ENCODE data around the gene GGT6. TPM values are rescaled to one million over a fixed set of nuclear protein-coding genes. Genes with fewer than 3 reads are reported as not detected.

GGT6 gene
- total RNA-seq, 4 donors from 2014 or later, result not detected

- no peaks in the 10 kb centered on the region for H3K9me3 ChIP-seq
- no peak for TF ChIP-seq CTCF (IDR thresholded peaks at IDR 0.05)
- TF ChIP-seq POLR2A (IDR thresholded peaks at IDR 0.05), result no peak
- TF ChIP-seq EP300 (IDR thresholded peaks at IDR 0.05), result no peak
- peaks cover 0 to 31% of the 10 kb centered on the region in 2 donors for H3K27me3 ChIP-seq
- no peaks in the 10 kb centered on the region for H3K36me3 ChIP-seq
- H3K4me3 ChIP-seq, result no peak overlapping the region
- 72 to 83% methylated on average over 8 of the region's 8 CpGs for WGBS, 2 donors
- H3K4me1 ChIP-seq, result no peaks in the 10 kb centered on the region
- H3K27ac ChIP-seq, result no peak overlapping the region
- no peak for DNase-seq (ENCODE audit: low spot score in 2 of 2)
Observed at GRCh38 chr17:4577386-4577993, 17.1 kb upstream of the GGT6 start.

- H3K9me3 ChIP-seq, result no peaks in the 10 kb centered on the region
- no peak for DNase-seq (ENCODE audit: low spot score in 2 of 2)
- no peaks in the 10 kb centered on the region for H3K4me1 ChIP-seq
- no peak overlapping the region for H3K4me3 ChIP-seq
- TF ChIP-seq EP300 (IDR thresholded peaks at IDR 0.05), result no peak
- TF ChIP-seq POLR2A (IDR thresholded peaks at IDR 0.05), result no peak
- TF ChIP-seq CTCF (IDR thresholded peaks at IDR 0.05), result no peak
- whole genome bisulfite sequencing, 2 donors, result 37 to 47% methylated on average over 11 to 15 of the region's 18 CpGs
- H3K27ac ChIP-seq, result no peak overlapping the region
- peaks cover 0 to 24% of the 10 kb centered on the region in 2 donors for H3K27me3 ChIP-seq
- no peaks in the 10 kb centered on the region for H3K36me3 ChIP-seq
Observed at GRCh38 chr17:4576729-4577322, 16.4 kb upstream of the GGT6 start.

GRCh38 chr17:4576161-4576558 lies 15.8 kb upstream of the GGT6 start:
- Histone ChIP-seq H3K9me3 (no peaks in the 10 kb centered on the region), H3K36me3 (no peaks in the 10 kb centered on the region), H3K27me3 (peaks cover 0 to 17% of the 10 kb centered on the region in 2 donors), H3K4me1 (no peaks in the 10 kb centered on the region), H3K27ac (no peak overlapping the region), H3K4me3 (no peak overlapping the region)
- TF ChIP-seq POLR2A (IDR thresholded peaks at IDR 0.05), result no peak
- no peak for TF ChIP-seq CTCF (IDR thresholded peaks at IDR 0.05)
- no peak for TF ChIP-seq EP300 (IDR thresholded peaks at IDR 0.05)
- 60% methylated on average over 6 of the region's 6 CpGs for WGBS, 2 donors
- no peak for DNase-seq (ENCODE audit: low spot score in 2 of 2)

- no peak for DNase-seq (ENCODE audit: low spot score in 2 of 2)
- Histone ChIP-seq H3K27ac (no peak overlapping the region), H3K27me3 (peaks cover 0 to 11% of the 10 kb centered on the region in 2 donors), H3K4me3 (no peak overlapping the region), H3K9me3 (no peaks in the 10 kb centered on the region), H3K36me3 (no peaks in the 10 kb centered on the region), H3K4me1 (no peaks in the 10 kb centered on the region)
- TF ChIP-seq POLR2A (IDR thresholded peaks at IDR 0.05) (no peak), CTCF (IDR thresholded peaks at IDR 0.05) (no peak), EP300 (IDR thresholded peaks at IDR 0.05) (no peak)
- 84 to 90% methylated on average over 9 of the region's 9 CpGs for WGBS, 2 donors
Observed at GRCh38 chr17:4574448-4575045, 14.2 kb upstream of the GGT6 start.

- 47 to 55% methylated on average over 5 to 7 of the region's 7 CpGs for WGBS, 2 donors
- no peaks in the 10 kb centered on the region for H3K9me3 ChIP-seq
- TF ChIP-seq EP300 (IDR thresholded peaks at IDR 0.05), result no peak
- no peak for TF ChIP-seq POLR2A (IDR thresholded peaks at IDR 0.05)
- TF ChIP-seq CTCF (IDR thresholded peaks at IDR 0.05), result no peak
- no peak overlapping the region for H3K27ac ChIP-seq
- H3K36me3 ChIP-seq, result no peaks in the 10 kb centered on the region
- no peak for DNase-seq (ENCODE audit: low spot score in 2 of 2)
- H3K4me3 ChIP-seq, result no peak overlapping the region
- no peaks in the 10 kb centered on the region for H3K4me1 ChIP-seq
- peaks cover 0 to 11% of the 10 kb centered on the region in 2 donors for H3K27me3 ChIP-seq
Observed at GRCh38 chr17:4573669-4574068, 13.3 kb upstream of the GGT6 start.

Data from tibial nerve (tissue), 4 donors.